K562 (cell line): ENCODE results near the gene NRXN3. TPM values are rescaled to one million over a fixed set of nuclear protein-coding genes. Genes with fewer than 3 reads are reported as not detected.

Source experiments
- ATAC-seq: fragments of 200-7000 bp; cut with Tn5 transposase; 3 replicates; pipeline ENCODE4 v1.9.1; 2020; ENCODE audit warnings: moderate library complexity
- BruUV-seq: library from RNA; stranded (reverse); fragments of 400-500 nt; replicated peaks from 2 replicates; lab custom pipeline; 2021; lab: Mats Ljungman, UMichigan
- CTCF ChIA-PET: fragments of 300-600 bp; formaldehyde crosslinking; extraction: SDS; loops from one replicate; lab custom pipeline; 2021; ENCODE audit warnings: low intra/inter-chr PET ratio; lab: Yijun Ruan, JAX
- POLR2A ChIA-PET: fragments of 300-600, 350-650 bp; sonication (Branson Sonifier 250); formaldehyde crosslinking; extraction: SDS; loops from one replicate; lab custom pipeline; 2021; ENCODE audit warnings: antibody characterized with exemption, inconsistent platforms; lab: Yijun Ruan, JAX
- DNase-seq, 4 experiments: peaks; one replicate each; pipeline versions ENCODE4 v3.0.0 to v3.0.0-alpha.2; 2011 to 2018; ENCODE audit warnings: low spot score in 3 of 4, mixed read lengths in 3 of 4; ENCODE audit errors: extremely low read depth in 1 of 4
- FAIRE-seq: peaks from 2 replicates; lab custom pipeline; 2011; peaks lifted over from hg19 to GRCh38; lab: Jason Lieb, UNC
- H2AFZ ChIP-seq: 2 replicates; pipeline ENCODE4 v1.6.0; 2011; ENCODE audit warnings: low read depth, low read length, control low read depth, inconsistent platforms
- H3K27ac ChIP-seq: fragments of 200-600 bp; 3 replicates; pipeline ENCODE4 v1.8.0; 2011; ENCODE audit warnings: low read depth, mild to moderate bottlenecking, control low read depth, inconsistent platforms, low read length, moderate library complexity, mixed read lengths; ENCODE audit errors: extremely low read depth
- H3K27me3 ChIP-seq, 2 experiments: fragments of 300-600 bp in 1 of 2; 2 replicates in 1 of 2; 3 replicates in 1 of 2; pipeline versions ENCODE4 v1.6.0 to v1.8.0; 2011; ENCODE audit warnings: inconsistent platforms in 2 of 2, low read length in 2 of 2, mild to moderate bottlenecking in 1 of 2, mixed read lengths in 1 of 2, moderate library complexity in 1 of 2; ENCODE audit not compliant: control insufficient read depth in 2 of 2, insufficient read depth in 2 of 2
- H3K36me3 ChIP-seq: fragments of 300-600 bp; 3 replicates; pipeline ENCODE4 v1.8.0; 2011; ENCODE audit warnings: mild to moderate bottlenecking, low read length, inconsistent platforms; ENCODE audit not compliant: control insufficient read depth, insufficient read depth
- H3K4me1 ChIP-seq, 2 experiments: fragments of 200-600 bp in 1 of 2; replicated peaks in 1 of 2; 2 replicates in 1 of 2; 3 replicates in 1 of 2; pipeline versions ENCODE4 v1.5.1 to v1.8.0; 2011; ENCODE audit warnings: inconsistent platforms in 2 of 2, low read length in 2 of 2, mild to moderate bottlenecking in 1 of 2, mixed read lengths in 1 of 2, moderate library complexity in 1 of 2; ENCODE audit not compliant: control insufficient read depth in 2 of 2, insufficient read depth in 2 of 2
- H3K4me2 ChIP-seq: 2 replicates; pipeline ENCODE4 v1.6.1; 2011; ENCODE audit warnings: low read length, control low read depth, inconsistent platforms, mixed read lengths; ENCODE audit not compliant: insufficient read depth
- H3K4me3 ChIP-seq: fragments of 200-600 bp; sonication (generic), shearing (Covaris generic); 2 replicates; pipeline ENCODE4 v1.5.1; 2016; ENCODE audit warnings: control low read depth, inconsistent platforms
- H3K79me2 ChIP-seq: fragments of 200-600 bp; 3 replicates; pipeline ENCODE4 v1.8.0; 2011; ENCODE audit warnings: low read length, inconsistent platforms; ENCODE audit not compliant: control insufficient read depth, insufficient read depth
- H3K9ac ChIP-seq, 2 experiments: 2 replicates each; pipeline versions ENCODE4 v1.6.0 to v1.6.1; 2011; ENCODE audit warnings: low read depth in 2 of 2, low read length in 2 of 2, control low read depth in 1 of 2, inconsistent platforms in 1 of 2, mild to moderate bottlenecking in 1 of 2, mixed read lengths in 1 of 2; ENCODE audit not compliant: insufficient read depth in 1 of 2
- H3K9me1 ChIP-seq: one replicate; pipeline ENCODE4 v1.6.0; 2011; ENCODE audit warnings: inconsistent platforms, mild to moderate bottlenecking, low read length, moderate library complexity; ENCODE audit not compliant: control insufficient read depth, insufficient read depth
- H3K9me3 ChIP-seq: replicated peaks from 2 replicates; pipeline ENCODE4 v1.5.1; 2011; ENCODE audit warnings: low read depth, low read length, inconsistent platforms; ENCODE audit not compliant: control insufficient read depth, insufficient read depth
- H4K20me1 ChIP-seq: replicated peaks from 2 replicates; pipeline ENCODE4 v1.6.1; 2011; ENCODE audit warnings: low read length, inconsistent platforms, mixed read lengths; ENCODE audit not compliant: control insufficient read depth, insufficient read depth
- EGR1 ChIP-seq: fragments of 450-650 bp; conservative IDR thresholded peaks from 2 replicates; pipeline ENCODE4 v1.6.1; 2017; ENCODE audit warnings: mild to moderate bottlenecking
- HES1 ChIP-seq: fragments of 450-650 bp; IDR thresholded peaks from 2 replicates; pipeline ENCODE4 v1.6.1; 2016; ENCODE audit warnings: low read depth, mild to moderate bottlenecking, moderate library complexity
- HMGXB4 ChIP-seq: sonication (generic); formaldehyde crosslinking; IDR thresholded peaks from 2 replicates; pipeline ENCODE4 v1.8.1; 2023; ENCODE audit warnings: mild to moderate bottlenecking, missing genetic modification reagents
- KDM1A ChIP-seq, 2 experiments: fragments of 450-650 bp; IDR thresholded peaks; 2 replicates each; pipeline ENCODE4 v1.6.1; 2016; ENCODE audit warnings: mild to moderate bottlenecking in 2 of 2
- KDM2B ChIP-seq: fragments of 250-450 bp; sonication (Bioruptor Pico); IDR thresholded peaks from 2 replicates; pipeline ENCODE4 v1.8.0; 2021; ENCODE audit warnings: mild to moderate bottlenecking, moderate library complexity
- NR4A1 ChIP-seq, 2 experiments: fragments of 250-450 bp in 1 of 2; fragments of 450-650 bp in 1 of 2; sonication (Bioruptor Pico) in 1 of 2; IDR thresholded peaks; 2 replicates each; pipeline versions ENCODE4 v1.4.0 to v1.6.1; 2016 to 2020; ENCODE audit warnings: mild to moderate bottlenecking in 2 of 2, missing compliant biosample characterization in 1 of 2, missing genetic modification characterization in 1 of 2, moderate library complexity in 1 of 2
- SMARCA4 ChIP-seq: fragments of 450-650 bp; IDR thresholded peaks from 2 replicates; pipeline ENCODE4 v1.6.1; 2016
- ZNF75A ChIP-seq: fragments of 450-650 bp; formaldehyde crosslinking; IDR thresholded peaks from 2 replicates; pipeline ENCODE4 v1.4.0; 2020; ENCODE audit warnings: mild to moderate bottlenecking
- WGBS: fragments of 100-300 bp; shearing (Covaris generic); methylation state at CpG from one replicate; pipeline ENCODE4 v1.1.6; 2016; ENCODE audit warnings: low coverage, mixed read lengths; ENCODE audit not compliant: insufficient coverage; ENCODE audit errors: missing lambda C conversion rate; 5-methylcytosine and 5-hydroxymethylcytosine counted together
- in situ Hi-C: fragments of 300-500 bp; cut with MboI; formaldehyde crosslinking; loops from 4 replicates; pipeline ENCODE4 v1.15.0; 2018; ENCODE audit warnings: inconsistent platforms, mixed read lengths
- intact Hi-C: fragments of 100-400 bp; cut with micrococcal nuclease; formaldehyde crosslinking; loops from 2 replicates; pipeline ENCODE4 v1.14.2; 2022
- polyA plus RNA-seq, 8 experiments: library from polyadenylated mRNA; depleted of rRNA in 4 of 8; stranded (reverse) in 5 of 8; unstranded in 3 of 8; fragments of >200 nt; fragmentation: Nextera tagmentation in 2 of 8; fragmentation: Illumina TruSeq in 1 of 8; extraction: Ambion mirVana in 2 of 8; extraction: Trizol in 1 of 8; gene quantifications; 2 replicates each; pipeline versions ENCODE4 v1.2.1 to v1.2.3, GENCODE V29; 2011 to 2014; ENCODE audit warnings: inconsistent platforms in 1 of 8, missing spikeins in 1 of 8
- total RNA-seq, 7 experiments: library from RNA; depleted of rRNA in 6 of 7; stranded (reverse); fragments of >200 nt in 6 of 7; fragmentation: Illumina TruSeq in 2 of 7; extraction: Trizol in 2 of 7; gene quantifications; 2 replicates each; pipeline versions ENCODE4 v1.2.1 to v1.2.3, GENCODE V29; 2011 to 2021; ENCODE audit warnings: low replicate concordance in 1 of 7

The NRXN3 gene
- total and polyA plus RNA-seq, 9 of the 15 experiments (the other 6 are each of a cell fraction or from before 2014, with no cell fraction given) = 0.09 TPM; not detected in 8

DNA sequence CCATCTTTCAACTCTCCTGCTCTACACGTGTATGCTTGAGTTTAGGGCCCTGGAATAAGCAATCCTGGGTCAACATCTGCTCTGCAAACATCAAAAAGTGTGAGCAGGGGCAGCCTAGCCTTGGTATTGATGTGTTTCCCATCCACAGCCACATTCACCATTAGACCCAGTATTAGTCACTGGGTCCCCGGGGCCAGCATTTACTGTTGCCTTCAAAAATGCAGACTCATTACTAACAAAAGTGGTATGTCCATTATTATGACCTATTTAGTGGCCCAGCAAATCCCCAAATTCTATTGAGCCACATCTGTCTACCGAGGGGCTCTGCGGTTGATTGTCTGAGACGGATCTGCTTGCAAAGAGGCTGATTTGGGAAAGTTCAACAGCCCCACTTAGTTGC is 1379.3 kb downstream of the NRXN3 start:
- no peaks in the 10 kb centered on the region for H3K9me3 ChIP-seq
- ATAC-seq (no peak), FAIRE-seq (no peak)

More for the DNA sequence above, 1379.3 kb downstream of the NRXN3 start:
- no peak overlapping the region for H3K27ac ChIP-seq
- no peaks in the 10 kb centered on the region for H3K9me1 ChIP-seq
- no peaks in the 10 kb centered on the region for H3K27me3 ChIP-seq
- no peak overlapping the region for H2AFZ ChIP-seq
- no peaks in the 10 kb centered on the region for H3K36me3 ChIP-seq
- H3K9ac ChIP-seq = no peak overlapping the region
- 0% methylated on average over 5 of the region's 5 CpGs for WGBS
- H3K4me1 ChIP-seq = no peaks in the 10 kb centered on the region
- no peaks in the 10 kb centered on the region for H4K20me1 ChIP-seq
- BruUV-seq = no TSS peak
- TF ChIP-seq EGR1 (no peak), ZNF75A (CRISPR knock-in tag) (no peak), HES1 (no peak), NR4A1 (CRISPR knock-in tag; IDR thresholded peaks at IDR 0.05) (no peak), NR4A1 (tag; IDR thresholded peaks at IDR 0.05) (no peak), SMARCA4 (no peak), KDM2B (CRISPR knock-in tag) (no peak), HMGXB4 (CRISPR knock-in tag) (no peak), KDM1A (IDR thresholded peaks at IDR 0.05) (no peak)
- TF ChIP-seq, all 486 proteins: peak for 0
- H3K4me3 ChIP-seq = no peak overlapping the region
- ChIA-PET CTCF (no interaction called here), POLR2A (no interaction called here)
- intact Hi-C loops (no loop called here), in situ Hi-C loops (no loop called here)
- H3K79me2 ChIP-seq = no peaks in the 10 kb centered on the region
- no peak overlapping the region for H3K4me2 ChIP-seq
- DNase-seq = no peak
